ENCODE results near the gene PREX1.
"Not testable (repeated sequence)": the region's sequence is repeated elsewhere in the genome, so short reads cannot be mapped to it uniquely, and the experiment has no call there.

PREX1 gene

DNA sequence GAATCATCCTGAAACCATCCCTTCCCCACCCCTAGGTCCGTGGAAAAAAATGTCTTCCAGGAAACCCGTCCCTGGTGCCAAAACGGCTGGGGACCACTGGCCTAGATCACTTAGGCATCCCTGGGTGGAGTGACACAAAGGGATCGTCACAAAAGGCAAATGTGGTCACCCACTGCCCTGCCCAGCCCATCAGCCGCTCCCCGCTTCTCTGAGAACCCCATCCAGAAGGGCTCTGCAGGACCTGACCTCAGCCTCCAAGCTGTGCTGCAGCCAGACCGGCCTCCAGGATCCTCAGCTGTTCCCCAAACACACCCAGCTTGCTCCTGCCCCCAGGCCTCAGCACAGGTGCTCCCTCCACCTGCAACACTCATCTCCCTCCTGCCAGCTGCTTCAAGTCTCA, 61.6 kb downstream of the PREX1 start:
- peak in 1 of 10 donors; percentile 75 for DNase-seq
- intact Hi-C loops (cut with DNase I): no loop called here

DNA sequence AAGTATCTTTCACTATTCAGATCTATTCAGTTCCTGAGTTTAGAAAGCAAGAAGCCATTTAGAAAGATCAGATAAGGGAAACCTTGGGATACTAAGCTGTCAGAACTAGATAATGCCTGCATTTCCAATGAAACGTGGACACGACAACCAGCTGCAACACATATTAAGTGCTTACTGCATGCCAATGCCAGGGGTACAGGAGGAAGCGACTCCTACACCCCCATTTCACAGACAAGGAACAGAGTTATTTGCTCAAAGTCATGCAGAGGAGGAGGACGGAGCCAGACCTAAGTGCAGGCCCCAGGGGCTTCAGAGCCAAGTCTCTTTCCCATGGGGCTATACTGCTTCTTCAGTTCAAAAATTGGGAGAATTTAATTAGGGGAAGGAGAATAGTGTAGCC, 62.4 kb downstream of the PREX1 start:
- DNase-seq: no peak
- intact Hi-C loops (cut with DNase I): no loop called here

- intact Hi-C loops (cut with DNase I): no loop called here
- peak in 2 of 10 donors; percentile 69 to 80 for DNase-seq
These were observed 64.4 kb downstream of the PREX1 start for GRCh38 chr20:48763216-48763914.

DNA sequence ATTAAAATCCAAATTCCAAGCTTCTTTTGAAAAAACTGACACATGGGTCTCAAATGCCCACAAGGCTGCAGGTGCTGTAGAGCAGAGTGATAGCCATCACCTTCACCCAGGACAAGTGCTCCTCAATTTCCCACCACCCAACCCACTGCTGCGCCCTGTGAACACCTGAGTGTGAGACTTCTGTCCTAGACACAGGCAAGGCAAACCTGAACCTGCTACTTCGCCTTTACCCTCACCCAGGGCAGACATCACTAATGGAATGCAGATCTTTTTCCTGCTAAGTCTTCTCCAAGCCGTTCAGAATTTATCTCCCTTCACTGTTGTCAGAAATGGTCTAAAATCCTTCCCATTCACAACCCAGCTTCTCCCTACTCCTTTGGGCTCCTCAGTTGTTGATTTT, 65.9 kb downstream of the PREX1 start:
- intact Hi-C loops (cut with DNase I): no loop called here
- DNase-seq: peak in 1 of 10 donors; percentile 12

DNA sequence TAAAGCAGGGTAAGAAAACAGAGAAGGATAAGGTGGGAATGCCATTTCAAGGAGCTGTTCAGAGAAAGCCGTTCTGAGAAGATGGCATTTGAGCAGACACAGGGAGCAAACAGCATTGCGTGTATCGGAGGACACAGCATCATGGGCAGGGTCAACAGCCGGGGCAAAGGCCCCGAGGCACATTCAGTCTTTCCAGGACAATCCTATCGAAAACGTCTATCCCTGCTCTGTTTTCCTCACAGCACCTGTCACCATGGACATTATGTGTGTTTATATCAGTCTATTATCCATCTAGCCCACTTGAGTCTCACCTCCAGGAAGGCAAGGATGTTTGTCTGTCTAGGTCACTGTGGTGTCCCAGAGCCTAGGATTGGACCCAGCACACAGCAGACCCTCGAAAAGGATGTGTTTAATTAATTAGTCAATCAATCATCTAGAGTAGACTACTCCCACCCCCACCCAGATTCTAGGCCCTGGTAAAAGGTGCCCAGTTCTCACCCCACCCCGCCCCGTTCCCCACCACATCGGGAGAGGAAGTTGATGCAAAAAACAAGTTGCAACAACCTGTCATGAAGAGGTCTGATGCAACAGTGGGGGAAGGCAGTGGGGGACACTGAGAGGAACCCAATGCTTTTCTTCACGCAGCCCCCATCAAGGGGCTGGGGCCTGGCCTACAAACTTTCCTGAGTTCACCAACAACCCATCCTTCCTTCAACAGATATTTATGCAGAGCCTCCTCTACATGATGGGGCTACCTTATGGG, 66.6 kb downstream of the PREX1 start:
- DNase-seq: peak in 1 of 10 donors; percentile 47
- intact Hi-C loops (cut with DNase I): no loop called here

GRCh38 chr20:48760403-48760983, 67.3 kb downstream of the PREX1 start:
- intact Hi-C loops (cut with DNase I): no loop called here
- DNase-seq: peak in 1 of 10 donors; percentile 55

DNA sequence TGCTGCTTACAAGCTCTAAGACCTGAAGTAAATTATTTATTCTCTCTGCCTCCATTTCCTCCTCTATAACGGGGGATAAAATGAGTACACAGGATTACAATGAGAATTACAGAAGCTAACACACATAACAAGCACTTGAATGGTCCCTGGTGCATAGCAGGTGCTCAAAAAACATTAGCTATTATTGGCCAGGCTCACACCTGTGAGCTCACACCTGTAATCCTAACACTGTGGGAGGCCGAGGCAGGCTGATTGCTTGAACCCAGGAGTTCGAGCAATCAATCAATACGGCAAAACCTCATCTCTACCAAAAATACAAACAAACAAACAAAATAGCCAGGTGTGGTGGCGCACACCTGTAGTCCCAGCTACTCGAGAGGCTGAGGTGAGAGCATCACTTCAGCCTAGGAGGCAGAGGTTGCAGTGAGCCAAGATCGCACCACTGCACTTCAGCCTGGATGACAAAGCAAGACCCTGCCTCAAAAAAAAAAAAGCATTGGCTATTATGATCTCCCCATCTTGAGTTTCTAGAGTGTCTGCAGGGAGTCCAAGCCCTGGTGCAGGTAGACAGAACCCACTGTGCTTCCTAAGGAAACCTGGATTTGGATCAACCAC, 68.1 kb downstream of the PREX1 start:
- intact Hi-C loops (cut with DNase I): no loop called here
- DNase-seq: peak in 1 of 10 donors; percentile 24

- intact Hi-C loops (cut with DNase I): no loop called here
- DNase-seq: peak in 1 of 10 donors; percentile 57
These were observed 69.5 kb downstream of the PREX1 start for GRCh38 chr20:48758206-48758820.

- DNase-seq; intact Hi-C loops (cut with DNase I): not testable (repeated sequence)
These were observed 71.0 kb downstream of the PREX1 start for GRCh38 chr20:48756774-48757173.

DNA sequence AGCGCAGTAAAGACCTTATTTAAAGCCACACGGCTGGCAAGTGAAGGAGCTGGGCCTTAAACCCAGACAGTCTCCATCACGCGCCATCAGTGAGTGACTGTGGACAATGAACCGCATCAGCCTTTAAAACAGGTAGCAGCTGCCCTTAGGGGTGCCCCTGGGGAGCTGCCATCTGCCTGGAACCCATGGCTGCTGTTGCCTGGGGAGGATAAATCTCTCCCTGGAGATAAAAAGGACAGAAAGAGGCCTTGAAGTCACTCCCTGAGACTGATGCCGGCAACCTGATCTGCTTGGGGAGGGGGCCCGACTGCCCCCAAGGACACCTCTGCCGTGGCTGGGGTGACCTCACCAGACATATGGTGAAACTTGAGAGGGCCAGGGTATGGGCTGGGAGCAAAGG, 73.5 kb downstream of the PREX1 start:
- DNase-seq: peak in 1 of 10 donors; percentile 12
- intact Hi-C loops (cut with DNase I): loop anchor here (5.0 kb wide), 1 partner anchor 38 kb away; no protein-coding TSS in a partner anchor

- intact Hi-C loops (cut with DNase I): loop anchor here (5.0 kb wide), 1 partner anchor 39 kb away; no protein-coding TSS in a partner anchor
These were observed 74.8 kb downstream of the PREX1 start for GRCh38 chr20:48752963-48753362.

DNA sequence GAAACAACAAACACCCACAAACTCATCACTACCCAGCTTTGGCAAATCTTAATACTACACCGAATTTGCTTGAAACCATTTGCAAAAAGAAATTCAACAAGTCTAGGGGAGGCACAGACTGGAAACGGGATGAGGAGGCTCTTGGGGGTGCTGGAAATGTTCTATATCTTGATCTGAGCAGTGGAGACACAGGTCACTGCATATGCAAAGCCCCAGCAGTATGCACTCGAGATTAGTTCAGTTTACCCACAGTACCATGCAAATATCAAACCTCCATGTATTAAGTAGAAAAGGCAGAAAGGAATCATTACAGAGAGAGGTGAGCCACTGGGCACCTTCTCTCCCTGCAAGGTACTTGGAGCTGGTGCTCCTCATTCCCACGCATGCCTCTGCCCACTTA, 75.9 kb downstream of the PREX1 start:
- DNase-seq: peak in 1 of 10 donors; percentile 18
- intact Hi-C loops (cut with DNase I): loop anchor here (5.0 kb wide), 1 partner anchor 40 kb away; no protein-coding TSS in a partner anchor

More at GRCh38 chr20:48752963-48753362, 74.8 kb downstream of the PREX1 start:
- peak in 1 of 10 donors; percentile 7 for DNase-seq

DNA sequence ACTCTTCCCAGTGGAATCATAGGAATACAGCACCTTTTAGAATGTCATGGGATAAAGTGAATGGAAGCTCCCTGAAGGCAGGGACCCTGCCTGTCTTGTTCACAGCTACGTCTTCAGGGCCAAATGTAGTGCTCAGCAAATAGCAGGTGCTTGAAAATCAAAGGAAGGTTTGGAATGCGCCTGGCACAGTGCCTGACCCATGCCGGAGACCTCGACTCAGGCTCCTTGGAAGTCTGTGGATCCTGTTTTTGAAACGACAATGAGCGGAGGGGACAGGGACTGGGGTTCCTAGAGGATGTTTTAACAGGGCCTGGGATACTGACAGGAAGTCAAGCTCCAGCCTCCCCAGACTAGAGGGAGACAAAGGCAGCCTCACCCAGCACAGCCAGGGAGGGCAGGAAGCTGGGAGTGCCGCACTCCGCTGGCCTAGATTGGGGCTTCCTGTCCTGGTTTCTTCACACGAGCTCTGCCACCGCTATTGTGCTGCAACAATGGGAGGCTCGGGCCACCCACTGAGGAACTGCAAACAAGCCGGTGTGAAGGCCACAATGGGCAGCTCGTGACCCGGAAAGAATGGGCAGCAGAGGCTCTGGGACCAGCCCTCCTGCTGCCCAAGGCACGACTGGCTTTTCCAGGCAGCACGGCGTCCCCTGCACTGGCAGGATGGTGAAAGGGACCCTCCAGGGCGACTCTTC, 76.7 kb downstream of the PREX1 start:
- intact Hi-C loops (cut with DNase I): loop anchor here (5.0 kb wide), 1 partner anchor 41 kb away; no protein-coding TSS in a partner anchor
- peak; percentile 42 to 95 (median 68) for DNase-seq

DNA sequence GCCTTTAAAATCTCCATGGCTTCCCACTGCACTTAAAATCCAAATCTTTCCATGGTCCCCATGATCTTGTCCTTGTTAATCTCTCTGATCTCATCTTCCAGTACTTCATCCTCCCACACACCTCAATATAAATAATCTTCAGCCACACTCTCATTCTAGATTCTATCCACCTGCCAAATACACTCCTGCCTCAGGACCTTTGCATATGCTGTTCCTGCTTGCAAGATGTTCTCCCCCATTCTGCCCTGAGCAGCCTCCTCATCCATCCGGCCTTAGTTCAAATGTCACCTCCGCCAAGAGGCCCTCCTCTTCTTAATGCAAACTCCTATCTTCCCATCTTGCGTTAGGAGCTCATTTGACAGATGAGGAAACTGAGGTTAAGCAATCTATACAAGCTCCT, 77.4 kb downstream of the PREX1 start:
- peak in 1 of 10 donors; percentile 14 for DNase-seq
- intact Hi-C loops (cut with DNase I): loop anchor here (5.0 kb wide), 1 partner anchor 42 kb away; no protein-coding TSS in a partner anchor

DNA sequence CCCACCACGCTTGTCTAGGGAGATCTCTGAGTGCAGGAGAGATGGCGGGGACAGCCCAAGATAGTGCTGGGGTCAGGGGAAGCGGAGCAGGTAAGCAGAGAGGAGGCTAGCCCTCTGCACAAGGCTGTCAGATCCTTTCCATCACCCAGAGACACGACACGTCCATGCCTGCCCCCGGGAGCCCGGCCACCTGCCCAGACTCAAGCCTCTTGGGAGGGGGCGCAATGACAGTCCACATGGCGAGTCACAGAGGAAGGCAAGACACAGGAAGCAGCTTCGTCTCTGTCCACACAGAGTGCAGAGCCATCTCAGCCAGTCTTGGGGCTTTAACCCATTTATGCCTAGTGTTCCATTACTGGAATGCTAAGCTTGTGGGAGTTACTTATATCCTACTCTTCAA, 78.4 kb downstream of the PREX1 start:
- intact Hi-C loops (cut with DNase I): loop anchor here (5.0 kb wide), 1 partner anchor 78 kb away; the partner anchor contains the start of gene PREX1
- DNase-seq: peak in 1 of 10 donors; percentile 76

DNA sequence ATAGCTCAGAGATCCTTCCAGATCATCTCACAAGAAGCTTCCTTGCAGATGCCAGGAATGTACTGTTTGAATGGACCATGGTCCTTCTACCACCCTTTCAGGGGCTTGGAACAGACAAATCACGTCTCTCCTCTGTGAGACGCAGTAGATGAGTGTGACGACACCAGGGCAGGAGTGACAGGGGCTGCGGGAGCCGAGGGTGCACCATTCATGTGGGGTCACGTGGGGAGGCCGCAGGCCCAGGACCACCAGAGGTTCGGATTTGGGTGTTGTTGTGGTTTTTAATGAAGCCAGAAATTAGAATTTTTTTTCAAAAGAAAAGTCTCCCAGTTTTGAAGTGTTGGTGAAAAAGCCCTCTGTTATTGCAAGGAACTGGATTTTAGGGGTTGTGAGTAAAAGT, 79.2 kb downstream of the PREX1 start:
- intact Hi-C loops (cut with DNase I): loop anchor here (5.0 kb wide), 1 partner anchor 79 kb away; the partner anchor contains the start of gene PREX1
- DNase-seq: peak in 1 of 10 donors; percentile 77

GRCh38 chr20:48747840-48748414, 79.9 kb downstream of the PREX1 start:
- DNase-seq: peak in 1 of 10 donors; percentile 63
- intact Hi-C loops (cut with DNase I): loop anchor here (1.0 to 5.0 kb wide), 2 partner anchors 79 to 92 kb away; partner anchors contain the start of gene PREX1

DNA sequence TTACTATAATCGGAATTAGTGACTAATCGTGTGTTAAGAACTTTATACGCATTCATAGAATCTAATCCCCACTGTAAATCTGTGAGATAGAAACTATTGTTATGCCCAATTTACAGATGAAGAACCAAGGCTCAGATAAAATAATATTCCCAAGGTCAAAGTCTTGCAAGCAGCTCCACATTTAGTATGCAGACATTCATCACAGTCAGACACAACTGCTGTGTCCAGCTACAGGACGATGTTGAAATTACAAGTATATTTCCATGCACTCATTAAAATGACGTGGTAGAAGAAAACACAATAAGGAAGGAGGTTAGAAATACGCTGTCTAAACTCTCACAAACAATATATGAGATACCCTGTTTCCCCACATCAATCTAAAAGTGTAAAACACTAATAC, 82.5 kb downstream of the PREX1 start:
- intact Hi-C loops (cut with DNase I): loop anchor here (5.0 kb wide), 1 partner anchor 82 kb away; the partner anchor contains the start of gene PREX1
- no peak for DNase-seq

- DNase-seq: peak in 2 of 10 donors; percentile 76
- intact Hi-C loops (cut with DNase I): no loop called here
These were observed 83.3 kb downstream of the PREX1 start for GRCh38 chr20:48744515-48744914.

All from posterior cingulate gyrus (tissue), 11 donors.